HepG2 (cell line): Measurements from ENCODE around the gene MAN1C1. TPM values are rescaled to one million over a fixed set of nuclear protein-coding genes. Genes with fewer than 3 reads are reported as not detected.

Source experiments
- ATF1 ChIP-seq: IDR thresholded peaks from 2 replicates; pipeline ENCODE4 v1.6.1; 2016; ENCODE audit warnings: mild to moderate bottlenecking, control low read depth
- SALL1 ChIP-seq: sonication (generic); formaldehyde crosslinking; IDR thresholded peaks from 2 replicates; pipeline ENCODE4 v1.8.0; 2022; ENCODE audit warnings: mild to moderate bottlenecking, missing genetic modification reagents
- SP2 ChIP-seq: sonication (generic); formaldehyde crosslinking; IDR thresholded peaks from 2 replicates; pipeline ENCODE4 v1.5.1; 2020; ENCODE audit warnings: mild to moderate bottlenecking, missing genetic modification reagents
- TFDP2 ChIP-seq: sonication (generic); formaldehyde crosslinking; IDR thresholded peaks from 2 replicates; pipeline ENCODE4 v1.4.0; 2020; ENCODE audit warnings: missing genetic modification reagents
- THAP11 ChIP-seq: IDR thresholded peaks from 2 replicates; pipeline ENCODE4 v1.6.1; 2016; ENCODE audit warnings: missing biosample characterization, missing genetic modification reagents
- ZNF234 ChIP-seq: sonication (generic); formaldehyde crosslinking; conservative IDR thresholded peaks from 2 replicates; pipeline ENCODE4 v1.5.1; 2020; ENCODE audit warnings: mild to moderate bottlenecking, missing genetic modification reagents
- ZNF276 ChIP-seq: sonication (generic); formaldehyde crosslinking; IDR thresholded peaks from 2 replicates; pipeline ENCODE4 v1.4.0; 2020; ENCODE audit warnings: mild to moderate bottlenecking, low read depth, missing genetic modification reagents
- ZNF569 ChIP-seq: sonication (generic); formaldehyde crosslinking; IDR thresholded peaks from 2 replicates; pipeline ENCODE4 v1.5.0; 2020; ENCODE audit warnings: mild to moderate bottlenecking, missing genetic modification reagents, moderate library complexity, borderline replicate concordance
- ZNF766 ChIP-seq: sonication (generic); formaldehyde crosslinking; IDR thresholded peaks from 2 replicates; pipeline ENCODE4 v1.5.0; 2020; ENCODE audit warnings: missing genetic modification reagents, borderline replicate concordance
- polyA plus RNA-seq, 8 experiments: library from polyadenylated mRNA; depleted of rRNA in 3 of 8; stranded (reverse) in 7 of 8; unstranded in 1 of 8; fragments of >200 nt; fragmentation: Illumina TruSeq in 4 of 8; extraction: Trizol in 4 of 8; gene quantifications; 2 replicates each; pipeline versions ENCODE4 v1.2.1 to v1.2.3, GENCODE V29; 2011 to 2016; ENCODE audit warnings: low read depth in 4 of 8, missing spikeins in 1 of 8, mixed read lengths in 1 of 8; ENCODE audit not compliant: insufficient read depth in 1 of 8
- total RNA-seq, 5 experiments: library from RNA; depleted of rRNA; stranded (reverse); fragments of >200 nt; fragmentation: Illumina TruSeq; extraction: Trizol; gene quantifications; 2 replicates each; pipeline ENCODE4 v1.2.3, GENCODE V29; 2016; ENCODE audit warnings: low read depth in 1 of 5
- TF ChIP-seq, protein P1 (sequence below): sonication (generic); formaldehyde crosslinking; conservative IDR thresholded peaks from 2 replicates; pipeline ENCODE4 v1.8.0; 2022; ENCODE audit warnings: low read depth, missing genetic modification reagents
- TF ChIP-seq, protein P2 (sequence below): sonication (generic); formaldehyde crosslinking; IDR thresholded peaks from 2 replicates; pipeline ENCODE4 v1.8.0; 2022; ENCODE audit warnings: mild to moderate bottlenecking, missing genetic modification reagents; ENCODE audit not compliant: insufficient replicate concordance
- TF ChIP-seq, protein P3 (sequence below): sonication (generic); formaldehyde crosslinking; IDR thresholded peaks from 2 replicates; pipeline ENCODE4 v1.5.1; 2020; ENCODE audit warnings: missing genetic modification reagents, mild to moderate bottlenecking, borderline replicate concordance
- TF ChIP-seq, protein P4 (sequence below): sonication (generic); formaldehyde crosslinking; IDR thresholded peaks from 2 replicates; pipeline ENCODE4 v1.5.0; 2020; ENCODE audit warnings: missing genetic modification reagents
- TF ChIP-seq, protein P5 (sequence below): IDR thresholded peaks from 2 replicates; pipeline ENCODE4 v1.6.1; 2016; ENCODE audit warnings: missing genetic modification reagents, missing compliant biosample characterization
- TF ChIP-seq, protein P6 (sequence below): sonication (generic); formaldehyde crosslinking; IDR thresholded peaks from 2 replicates; pipeline ENCODE4 v1.8.0; 2022; ENCODE audit warnings: missing genetic modification reagents, mild to moderate bottlenecking, moderate library complexity, borderline replicate concordance

MAN1C1 gene
- total and polyA plus RNA-seq, 2 of the 13 experiments (the other 11 are each of a cell fraction or from before 2014, with no cell fraction given): 0.18 to 0.49 TPM

GRCh38 chr1:25616095-25616986 is at the start of gene MAN1C1 (continued):
- peak; percentile 56 for TF ChIP-seq TFDP2
- TF ChIP-seq ZNF276 (CRISPR knock-in tag): no peak
- TF ChIP-seq, protein P1, sequence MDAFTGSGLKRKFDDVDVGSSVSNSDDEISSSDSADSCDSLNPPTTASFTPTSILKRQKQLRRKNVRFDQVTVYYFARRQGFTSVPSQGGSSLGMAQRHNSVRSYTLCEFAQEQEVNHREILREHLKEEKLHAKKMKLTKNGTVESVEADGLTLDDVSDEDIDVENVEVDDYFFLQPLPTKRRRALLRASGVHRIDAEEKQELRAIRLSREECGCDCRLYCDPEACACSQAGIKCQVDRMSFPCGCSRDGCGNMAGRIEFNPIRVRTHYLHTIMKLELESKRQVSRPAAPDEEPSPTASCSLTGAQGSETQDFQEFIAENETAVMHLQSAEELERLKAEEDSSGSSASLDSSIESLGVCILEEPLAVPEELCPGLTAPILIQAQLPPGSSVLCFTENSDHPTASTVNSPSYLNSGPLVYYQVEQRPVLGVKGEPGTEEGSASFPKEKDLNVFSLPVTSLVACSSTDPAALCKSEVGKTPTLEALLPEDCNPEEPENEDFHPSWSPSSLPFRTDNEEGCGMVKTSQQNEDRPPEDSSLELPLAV (CRISPR knock-in tag): no peak
- no peak for TF ChIP-seq ZNF234 (CRISPR knock-in tag)
- peak; percentile 14; the same call in 1 of the 2 replicates for TF ChIP-seq SALL1 (CRISPR knock-in tag)
- TF ChIP-seq, protein P2, sequence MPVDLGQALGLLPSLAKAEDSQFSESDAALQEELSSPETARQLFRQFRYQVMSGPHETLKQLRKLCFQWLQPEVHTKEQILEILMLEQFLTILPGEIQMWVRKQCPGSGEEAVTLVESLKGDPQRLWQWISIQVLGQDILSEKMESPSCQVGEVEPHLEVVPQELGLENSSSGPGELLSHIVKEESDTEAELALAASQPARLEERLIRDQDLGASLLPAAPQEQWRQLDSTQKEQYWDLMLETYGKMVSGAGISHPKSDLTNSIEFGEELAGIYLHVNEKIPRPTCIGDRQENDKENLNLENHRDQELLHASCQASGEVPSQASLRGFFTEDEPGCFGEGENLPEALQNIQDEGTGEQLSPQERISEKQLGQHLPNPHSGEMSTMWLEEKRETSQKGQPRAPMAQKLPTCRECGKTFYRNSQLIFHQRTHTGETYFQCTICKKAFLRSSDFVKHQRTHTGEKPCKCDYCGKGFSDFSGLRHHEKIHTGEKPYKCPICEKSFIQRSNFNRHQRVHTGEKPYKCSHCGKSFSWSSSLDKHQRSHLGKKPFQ (CRISPR knock-in tag): no peak
- peak; percentile 59 for TF ChIP-seq SP2 (CRISPR knock-in tag)
- TF ChIP-seq ZNF569 (CRISPR knock-in tag): no peak
- TF ChIP-seq, protein P3, sequence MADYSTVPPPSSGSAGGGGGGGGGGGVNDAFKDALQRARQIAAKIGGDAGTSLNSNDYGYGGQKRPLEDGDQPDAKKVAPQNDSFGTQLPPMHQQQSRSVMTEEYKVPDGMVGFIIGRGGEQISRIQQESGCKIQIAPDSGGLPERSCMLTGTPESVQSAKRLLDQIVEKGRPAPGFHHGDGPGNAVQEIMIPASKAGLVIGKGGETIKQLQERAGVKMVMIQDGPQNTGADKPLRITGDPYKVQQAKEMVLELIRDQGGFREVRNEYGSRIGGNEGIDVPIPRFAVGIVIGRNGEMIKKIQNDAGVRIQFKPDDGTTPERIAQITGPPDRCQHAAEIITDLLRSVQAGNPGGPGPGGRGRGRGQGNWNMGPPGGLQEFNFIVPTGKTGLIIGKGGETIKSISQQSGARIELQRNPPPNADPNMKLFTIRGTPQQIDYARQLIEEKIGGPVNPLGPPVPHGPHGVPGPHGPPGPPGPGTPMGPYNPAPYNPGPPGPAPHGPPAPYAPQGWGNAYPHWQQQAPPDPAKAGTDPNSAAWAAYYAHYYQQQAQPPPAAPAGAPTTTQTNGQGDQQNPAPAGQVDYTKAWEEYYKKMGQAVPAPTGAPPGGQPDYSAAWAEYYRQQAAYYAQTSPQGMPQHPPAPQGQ (CRISPR knock-in tag): no peak
- TF ChIP-seq ZNF766: no peak
- TF ChIP-seq, protein P4, sequence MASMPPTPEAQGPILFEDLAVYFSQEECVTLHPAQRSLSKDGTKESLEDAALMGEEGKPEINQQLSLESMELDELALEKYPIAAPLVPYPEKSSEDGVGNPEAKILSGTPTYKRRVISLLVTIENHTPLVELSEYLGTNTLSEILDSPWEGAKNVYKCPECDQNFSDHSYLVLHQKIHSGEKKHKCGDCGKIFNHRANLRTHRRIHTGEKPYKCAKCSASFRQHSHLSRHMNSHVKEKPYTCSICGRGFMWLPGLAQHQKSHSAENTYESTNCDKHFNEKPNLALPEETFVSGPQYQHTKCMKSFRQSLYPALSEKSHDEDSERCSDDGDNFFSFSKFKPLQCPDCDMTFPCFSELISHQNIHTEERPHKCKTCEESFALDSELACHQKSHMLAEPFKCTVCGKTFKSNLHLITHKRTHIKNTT (CRISPR knock-in tag): no peak
- TF ChIP-seq, protein P5, sequence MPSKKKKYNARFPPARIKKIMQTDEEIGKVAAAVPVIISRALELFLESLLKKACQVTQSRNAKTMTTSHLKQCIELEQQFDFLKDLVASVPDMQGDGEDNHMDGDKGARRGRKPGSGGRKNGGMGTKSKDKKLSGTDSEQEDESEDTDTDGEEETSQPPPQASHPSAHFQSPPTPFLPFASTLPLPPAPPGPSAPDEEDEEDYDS (CRISPR knock-in tag): no peak
- TF ChIP-seq THAP11 (CRISPR knock-in tag): no peak
- no peak for TF ChIP-seq ATF1
- TF ChIP-seq, protein P6, sequence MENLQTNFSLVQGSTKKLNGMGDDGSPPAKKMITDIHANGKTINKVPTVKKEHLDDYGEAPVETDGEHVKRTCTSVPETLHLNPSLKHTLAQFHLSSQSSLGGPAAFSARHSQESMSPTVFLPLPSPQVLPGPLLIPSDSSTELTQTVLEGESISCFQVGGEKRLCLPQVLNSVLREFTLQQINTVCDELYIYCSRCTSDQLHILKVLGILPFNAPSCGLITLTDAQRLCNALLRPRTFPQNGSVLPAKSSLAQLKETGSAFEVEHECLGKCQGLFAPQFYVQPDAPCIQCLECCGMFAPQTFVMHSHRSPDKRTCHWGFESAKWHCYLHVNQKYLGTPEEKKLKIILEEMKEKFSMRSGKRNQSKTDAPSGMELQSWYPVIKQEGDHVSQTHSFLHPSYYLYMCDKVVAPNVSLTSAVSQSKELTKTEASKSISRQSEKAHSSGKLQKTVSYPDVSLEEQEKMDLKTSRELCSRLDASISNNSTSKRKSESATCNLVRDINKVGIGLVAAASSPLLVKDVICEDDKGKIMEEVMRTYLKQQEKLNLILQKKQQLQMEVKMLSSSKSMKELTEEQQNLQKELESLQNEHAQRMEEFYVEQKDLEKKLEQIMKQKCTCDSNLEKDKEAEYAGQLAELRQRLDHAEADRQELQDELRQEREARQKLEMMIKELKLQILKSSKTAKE (CRISPR knock-in tag): no peak
